HG03378 (cell line): ENCODE results near the gene MAPK11.

Experiments used
- ATAC-seq: cut with Tn5 transposase; IDR thresholded peaks from one replicate; pipeline ENCODE4 v1.9.1; 2021; ENCODE audit warnings: mild to moderate bottlenecking, moderate library complexity; ENCODE audit not compliant: unreplicated experiment

The MAPK11 gene

DNA sequence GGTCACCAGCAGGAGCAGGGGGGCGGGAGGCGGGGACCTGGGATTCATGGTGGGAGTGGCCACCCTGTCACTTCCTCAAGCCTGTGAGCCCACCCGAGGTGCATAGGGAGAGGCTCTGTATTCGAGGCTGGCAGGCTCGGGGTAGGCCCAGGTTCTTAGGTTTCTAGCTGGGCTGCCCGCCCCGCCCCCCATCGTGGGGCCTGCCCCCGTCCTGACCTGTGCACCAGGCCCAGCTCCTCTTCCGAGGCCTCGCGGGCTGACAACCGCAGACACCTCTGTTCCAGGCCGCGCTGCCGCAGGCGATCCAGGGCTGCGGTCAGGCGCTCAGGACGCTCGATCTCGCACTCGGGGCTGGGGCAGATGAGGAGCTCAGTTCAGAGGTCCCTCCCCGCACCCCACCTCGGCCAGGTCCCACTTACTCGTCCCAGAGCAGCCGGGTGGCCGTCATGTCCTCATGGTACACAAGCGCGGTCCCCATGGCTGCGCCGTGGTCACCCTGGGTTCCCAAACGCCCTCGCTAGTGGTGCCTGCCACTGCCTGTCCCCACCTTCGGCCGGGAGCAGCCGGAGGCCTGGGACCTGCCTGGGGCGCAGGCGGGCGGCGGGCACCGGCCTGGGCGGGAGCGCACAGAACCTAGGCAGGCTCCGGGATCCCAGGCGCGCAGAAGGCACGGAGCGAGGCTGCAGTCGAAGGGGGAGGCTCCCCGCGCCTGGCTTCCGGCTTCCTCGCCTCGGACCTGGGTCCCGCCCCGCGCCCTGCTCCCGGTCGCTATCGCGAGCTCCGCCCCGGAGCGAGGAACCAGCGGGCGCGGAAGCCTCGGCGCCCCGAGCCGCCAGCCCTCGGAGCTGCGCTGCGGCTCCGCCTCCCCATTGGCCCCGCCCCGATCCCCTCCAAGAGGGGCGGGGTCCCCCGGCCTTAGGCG, 19.4 kb downstream of the MAPK11 start, which contains the start of gene HDAC10:
TSS of gene HDAC10 (minus strand) at position 711 of the 922 bp plus-strand sequence. CDS start at position 478, 233 bp downstream.
- ATAC-seq = no peak

DNA sequence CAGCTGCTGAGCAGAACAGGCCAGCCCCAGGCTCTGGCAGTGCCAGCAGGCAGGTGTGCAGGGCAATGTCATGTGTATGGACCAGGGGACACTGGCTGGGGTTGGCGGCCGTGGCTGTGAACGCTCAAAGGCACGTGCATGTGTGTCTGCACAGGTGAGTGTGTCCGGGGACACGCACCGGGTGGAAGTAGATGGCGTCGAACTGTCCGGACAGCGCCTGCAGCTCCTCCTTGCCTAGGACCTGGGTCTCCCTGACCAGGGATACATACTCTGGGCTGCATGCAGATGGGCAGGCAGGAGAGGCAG, 20.0 kb downstream of the MAPK11 start:
- no peak for ATAC-seq

DNA sequence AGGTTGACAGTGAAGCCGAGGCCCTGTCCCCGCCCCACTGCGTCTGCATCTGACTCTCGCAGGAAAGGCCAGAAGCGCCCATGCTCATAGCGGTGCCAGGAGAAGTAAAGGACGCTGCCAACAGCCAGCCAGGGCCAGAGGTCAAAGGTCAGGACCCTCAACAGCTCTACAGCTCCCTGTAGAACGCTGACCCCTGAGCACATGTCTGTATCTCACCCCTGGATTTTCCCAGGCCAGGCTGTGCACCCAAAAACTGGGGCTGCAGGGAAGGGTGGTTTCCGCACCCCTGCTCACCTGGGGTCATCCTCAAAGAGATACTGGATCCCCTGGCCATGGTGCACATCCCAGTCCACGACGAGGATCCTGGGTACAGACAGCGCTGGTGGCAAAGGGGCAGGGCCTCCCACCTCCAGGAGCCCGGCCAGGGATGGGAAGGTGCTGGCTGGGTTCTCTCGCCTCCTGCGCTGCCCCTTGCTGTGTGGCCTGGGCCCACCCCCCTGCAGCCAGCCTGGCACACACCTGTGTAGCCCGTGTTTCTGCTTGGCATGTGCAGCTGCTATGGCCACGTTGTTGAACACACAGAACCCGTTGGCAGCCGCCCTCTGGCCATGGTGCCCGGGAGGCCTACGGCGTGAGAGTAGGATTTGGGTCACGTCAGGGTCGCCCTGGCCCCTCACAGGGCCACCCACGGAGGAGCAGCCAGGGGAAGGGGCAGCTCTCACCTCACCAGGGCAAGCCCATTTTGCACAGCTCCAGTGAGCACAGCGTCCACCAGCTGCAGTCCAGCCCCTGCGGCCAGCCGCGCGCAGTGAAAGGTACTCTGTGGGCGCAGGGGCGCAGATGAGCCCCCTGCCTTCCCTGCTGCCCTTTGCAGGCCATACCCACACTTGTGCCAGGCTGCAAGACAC, 20.6 kb downstream of the MAPK11 start:
- ATAC-seq = no peak

DNA sequence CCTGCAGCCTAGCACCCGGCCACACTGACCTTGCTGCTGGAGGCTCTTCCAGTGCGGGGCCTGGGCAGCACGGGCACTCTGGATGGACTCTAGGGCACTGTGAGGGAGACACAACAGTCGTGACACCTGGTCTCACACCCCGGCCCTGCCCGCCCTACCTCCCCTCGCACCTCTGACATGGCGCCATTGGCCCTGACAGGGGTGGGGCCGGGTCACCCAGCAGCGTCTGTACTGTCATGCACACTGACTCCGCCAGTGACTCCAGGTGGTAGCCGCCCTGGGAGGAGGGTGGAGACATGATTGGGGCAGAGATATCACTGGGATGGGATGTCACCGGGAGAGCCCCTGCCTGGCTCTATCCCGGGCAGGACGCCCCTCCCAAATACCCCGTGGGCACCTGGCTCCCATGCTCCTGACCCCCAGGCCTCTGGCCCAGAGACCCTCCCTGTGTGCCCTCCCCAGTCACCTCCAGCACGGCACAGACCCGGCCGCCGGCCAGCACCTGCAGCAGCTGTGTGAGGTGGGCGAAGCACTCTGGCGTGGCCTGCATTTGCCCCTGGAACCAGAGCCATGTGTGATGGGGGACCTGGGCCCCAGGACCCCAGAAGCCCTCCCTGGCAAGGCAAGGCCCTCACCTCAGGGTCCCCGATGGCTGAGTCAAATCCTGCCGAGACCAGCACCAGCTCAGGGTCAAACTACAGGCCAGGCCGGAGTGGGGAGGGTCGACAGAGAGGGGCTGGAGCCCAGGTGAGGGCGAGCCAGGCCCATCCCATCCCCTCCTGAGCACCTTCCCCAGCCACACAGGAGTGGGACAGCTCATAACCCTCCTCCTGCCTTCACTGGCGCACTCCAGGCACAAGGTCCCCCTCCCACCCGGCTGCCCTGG, 21.7 kb downstream of the MAPK11 start:
- no peak for ATAC-seq

DNA sequence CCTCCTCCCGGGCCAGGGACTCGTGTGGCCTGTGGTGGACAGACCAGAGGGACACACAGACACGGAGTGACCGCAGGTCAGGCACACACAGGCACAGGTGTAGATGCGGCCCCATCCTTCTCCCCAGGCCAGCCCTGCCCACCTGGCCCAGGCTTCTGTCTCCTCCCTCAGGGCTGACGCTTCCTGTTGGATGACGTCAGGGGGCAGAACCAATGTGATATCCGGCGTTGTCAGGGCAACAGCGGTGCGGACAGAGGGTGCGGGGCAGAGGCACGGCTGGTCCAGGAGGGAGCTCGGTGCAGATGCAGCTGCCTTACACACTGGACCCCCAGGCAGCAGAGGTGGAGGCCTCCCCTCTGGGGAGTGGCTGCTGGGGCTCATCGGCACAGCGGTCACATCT, 22.4 kb downstream of the MAPK11 start:
- ATAC-seq = no peak

DNA sequence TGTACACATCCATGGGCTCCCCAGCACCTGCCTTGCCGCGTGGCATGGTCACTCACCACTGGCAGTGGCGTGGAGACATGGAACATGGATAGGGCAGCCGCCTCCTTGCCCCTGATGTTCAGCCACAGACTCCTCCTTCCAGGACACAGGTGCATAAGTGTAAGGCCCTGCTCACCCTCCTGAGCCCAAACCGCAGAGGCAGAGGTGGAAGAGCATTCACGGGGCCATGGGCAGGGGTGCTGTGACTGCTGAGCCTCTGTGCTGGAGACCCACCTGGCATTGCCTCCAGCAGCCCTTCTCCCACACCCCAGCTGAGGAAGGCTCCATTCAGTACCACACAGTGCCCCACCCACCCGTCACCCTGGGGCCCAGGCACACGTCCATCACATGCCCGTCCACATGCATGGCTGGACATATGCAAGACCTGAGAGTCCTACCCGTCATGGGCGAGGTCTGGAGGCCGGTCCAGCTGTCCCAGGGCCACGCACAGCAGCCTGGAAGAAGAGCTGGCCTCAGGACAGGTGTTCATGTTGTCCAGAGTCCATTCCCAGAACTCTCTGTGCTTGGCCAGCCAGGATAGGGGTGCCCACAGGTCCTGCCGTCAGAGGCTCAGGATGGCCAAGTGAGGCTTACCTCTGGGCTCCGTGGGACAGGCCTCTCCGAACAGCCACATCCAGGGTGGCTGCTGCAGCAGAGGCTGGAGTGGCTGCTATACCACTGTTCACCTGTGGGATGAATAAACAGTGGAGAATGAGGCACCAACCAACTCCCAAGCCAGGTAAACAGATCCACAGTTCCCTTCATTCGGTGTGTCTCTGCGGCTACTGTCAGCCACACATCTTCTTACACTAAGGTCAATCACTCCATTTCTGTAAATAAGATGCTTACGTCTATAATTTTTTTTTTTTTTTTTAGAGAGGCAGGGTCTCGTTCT, 23.7 kb downstream of the MAPK11 start:
- no peak for ATAC-seq

DNA sequence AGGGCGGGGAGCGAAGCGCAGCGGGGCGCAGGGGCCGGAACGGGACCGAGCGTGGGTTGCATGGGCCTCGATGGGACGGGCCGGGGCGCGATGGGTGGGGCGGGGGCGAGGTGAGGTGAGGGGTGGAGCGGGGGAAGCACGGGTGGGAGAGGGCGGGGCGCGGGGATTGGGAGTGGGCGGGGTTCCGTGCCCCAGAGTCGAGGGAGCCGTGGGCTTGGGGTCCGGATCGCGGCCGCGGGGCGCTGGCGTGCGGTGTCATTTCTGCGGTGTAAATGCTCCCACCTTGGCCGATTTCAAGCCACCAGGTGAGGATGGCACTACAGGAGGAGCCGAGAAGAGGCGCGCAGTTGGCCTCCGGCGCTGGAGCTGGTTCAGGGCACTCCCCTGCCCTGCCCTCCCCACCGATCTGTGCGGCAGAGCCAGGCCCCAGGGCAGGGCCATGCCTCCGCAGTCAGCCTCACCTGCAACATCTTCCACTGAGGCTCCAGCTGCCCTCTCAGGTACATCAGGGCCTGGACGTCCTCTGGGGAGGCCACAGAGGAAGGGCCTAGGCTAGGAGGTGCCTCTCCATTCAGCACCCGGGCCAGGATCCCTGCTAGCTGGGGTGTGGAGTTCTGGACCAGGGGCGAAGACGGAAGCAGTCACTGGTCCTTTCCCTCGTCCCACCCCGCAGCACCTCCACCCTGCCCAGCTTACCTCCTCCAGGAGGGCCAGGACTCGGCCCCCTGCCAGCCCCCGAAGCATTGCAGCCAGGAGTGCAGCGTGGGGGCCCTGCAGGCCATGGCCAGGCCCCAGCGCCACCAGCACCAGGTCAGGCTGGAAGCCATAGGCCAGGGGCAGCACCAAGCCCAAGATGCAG, 24.7 kb downstream of the MAPK11 start:
- no peak for ATAC-seq

DNA sequence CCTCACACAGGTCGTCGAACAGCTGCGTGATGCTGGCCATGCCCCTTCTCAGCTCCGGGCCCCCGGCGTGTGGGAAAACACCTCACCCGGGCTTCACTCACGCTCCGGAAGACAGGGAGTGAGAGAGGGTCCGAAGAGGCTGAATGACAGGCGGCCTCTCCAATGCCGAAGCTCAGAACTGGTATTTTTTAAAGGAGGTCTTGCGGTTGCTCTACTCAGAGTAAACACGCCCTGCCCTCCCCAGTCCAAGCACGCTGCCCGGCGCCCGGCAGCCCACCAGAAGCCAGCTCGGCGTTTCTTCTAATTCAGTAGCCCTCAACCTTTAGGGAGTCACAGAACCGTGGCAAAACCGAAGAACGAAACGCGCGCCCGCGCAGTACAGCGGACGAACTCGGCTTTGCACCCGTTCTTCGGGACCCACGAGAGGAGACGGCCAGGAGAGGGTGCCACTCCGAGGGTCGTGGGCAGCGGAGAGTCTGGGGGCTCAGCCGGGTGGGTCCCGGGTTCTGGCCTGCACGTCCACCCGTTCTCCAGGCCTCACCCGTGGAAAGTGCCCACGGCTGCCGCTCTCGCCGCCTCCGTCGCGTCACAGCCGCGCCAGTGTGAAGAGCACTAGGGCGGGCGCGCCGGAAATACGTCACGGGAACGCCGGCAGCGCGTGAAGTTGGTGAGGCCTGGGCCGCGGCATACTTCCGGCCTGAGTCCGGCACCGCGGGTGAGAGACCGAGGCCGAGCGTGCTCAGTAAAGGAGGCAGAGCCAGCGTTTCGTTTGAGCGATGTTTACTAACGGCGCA, 25.6 kb downstream of the MAPK11 start, which contains the start of gene TUBGCP6:
TSS of gene TUBGCP6 (minus strand) at position 604 of the 794 bp plus-strand sequence. CDS start at position 40, 564 bp downstream.
- ATAC-seq = peak; percentile 54

DNA sequence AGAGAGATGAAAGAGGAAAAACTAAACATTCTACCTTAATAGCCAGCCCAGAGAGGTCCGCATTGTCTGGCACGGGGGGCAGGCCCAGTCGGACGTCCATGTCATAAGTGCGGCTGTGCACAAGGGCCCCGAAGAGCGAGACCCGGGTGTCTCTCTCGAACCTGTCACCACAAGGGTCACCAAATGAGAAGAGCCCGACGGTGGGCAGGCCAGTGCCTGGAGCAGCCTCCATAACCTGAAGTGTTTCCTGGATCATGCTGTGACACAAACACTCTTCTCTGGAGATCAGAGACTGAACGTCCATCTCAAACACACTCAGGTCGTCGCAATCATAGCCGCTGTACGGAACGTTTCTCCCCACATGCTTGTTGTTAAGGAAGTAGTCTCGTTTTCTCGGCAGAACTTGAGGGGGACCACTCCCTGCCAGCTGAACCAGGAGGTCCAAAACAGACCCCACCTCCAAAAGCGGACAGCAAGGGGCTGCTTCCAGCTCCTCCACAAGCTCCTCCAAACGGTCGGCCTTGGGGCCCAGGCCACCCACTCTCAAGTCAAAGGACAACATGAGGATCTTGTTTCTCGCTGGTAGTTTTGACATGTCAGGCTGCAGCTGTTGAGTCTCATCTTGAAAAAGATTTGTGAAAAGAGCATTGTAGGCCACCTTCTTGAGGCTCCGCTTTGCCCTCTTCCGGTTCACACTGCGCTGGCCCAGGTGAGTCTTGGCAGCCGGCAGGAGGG, 26.3 kb downstream of the MAPK11 start:
- ATAC-seq = no peak

DNA sequence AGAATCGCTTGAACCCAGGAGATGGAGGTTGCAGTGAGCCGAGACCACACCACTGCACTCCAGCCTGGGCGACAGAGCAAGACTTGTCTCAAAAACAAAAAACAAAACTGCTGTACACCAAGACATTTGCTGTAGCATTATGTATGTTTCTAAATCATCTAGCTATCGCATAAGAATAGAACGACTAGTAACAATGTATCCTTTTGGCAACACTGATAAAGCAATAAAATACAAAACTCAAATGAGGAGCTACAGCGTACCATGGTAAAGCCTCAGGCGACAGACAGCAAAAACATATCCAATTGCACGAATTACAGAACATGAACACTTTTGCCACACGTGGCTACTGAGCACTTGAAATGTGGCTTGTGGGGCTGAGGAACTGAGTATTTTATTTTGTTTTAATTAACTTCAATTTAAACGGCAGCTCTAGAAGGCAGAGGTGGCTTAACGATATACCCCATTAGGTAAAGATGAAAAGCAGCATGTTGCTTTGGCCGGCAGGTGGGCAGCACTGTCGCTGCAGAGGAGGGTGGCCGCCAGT, 27.7 kb downstream of the MAPK11 start:
- ATAC-seq = no peak

DNA sequence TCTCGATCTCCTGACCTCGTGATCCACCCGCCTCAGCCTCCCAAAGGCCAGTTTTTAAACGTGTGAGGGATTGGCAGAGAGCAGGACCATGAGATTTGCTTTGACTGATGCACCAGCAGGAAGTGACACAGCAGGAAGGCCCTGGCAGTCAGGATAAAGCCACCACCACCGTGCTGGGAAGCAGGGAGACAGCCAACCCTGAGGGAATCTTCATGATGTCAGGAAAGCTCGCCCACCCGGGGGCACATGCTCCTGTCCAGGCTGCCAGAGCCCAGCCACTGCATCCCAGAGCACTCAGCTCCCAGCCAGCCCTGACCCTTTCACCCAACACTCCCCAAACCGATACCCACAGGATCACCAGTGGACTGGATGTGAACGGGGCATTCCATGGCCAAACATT, 31.4 kb downstream of the MAPK11 start:
- no peak for ATAC-seq

DNA sequence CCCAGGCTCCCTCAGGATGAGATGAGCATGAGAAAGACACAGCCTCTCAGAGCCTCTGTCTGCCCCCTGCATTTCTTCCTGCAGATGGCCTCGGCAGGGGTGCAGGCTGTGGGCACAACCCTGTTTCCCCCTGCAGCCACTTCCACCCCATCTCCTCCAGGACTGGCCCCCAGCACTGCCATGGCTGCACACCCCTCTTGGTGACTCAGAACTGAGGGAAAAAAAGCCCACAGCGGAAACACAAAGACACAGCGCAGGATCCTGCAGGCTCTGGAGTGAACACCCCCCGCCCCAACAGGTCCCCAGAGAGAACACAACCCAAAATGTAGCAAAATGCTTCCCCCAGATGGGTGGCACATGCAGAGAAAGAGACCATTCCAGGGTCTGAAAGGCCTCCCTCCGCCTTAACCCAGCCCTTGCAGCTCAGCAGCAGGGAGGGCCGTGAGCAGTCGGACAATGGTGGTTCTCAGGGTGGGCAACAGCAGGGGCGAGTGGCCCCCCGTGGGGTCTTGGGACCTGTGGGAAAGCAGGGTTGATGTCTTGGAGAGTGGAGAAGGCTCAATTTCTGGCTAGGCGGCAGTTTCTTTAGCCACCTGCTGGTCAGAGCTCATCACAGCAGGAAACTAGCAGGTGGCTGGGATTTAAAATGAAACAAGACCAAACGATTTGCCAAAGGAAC, 33.3 kb downstream of the MAPK11 start:
- no peak for ATAC-seq

DNA sequence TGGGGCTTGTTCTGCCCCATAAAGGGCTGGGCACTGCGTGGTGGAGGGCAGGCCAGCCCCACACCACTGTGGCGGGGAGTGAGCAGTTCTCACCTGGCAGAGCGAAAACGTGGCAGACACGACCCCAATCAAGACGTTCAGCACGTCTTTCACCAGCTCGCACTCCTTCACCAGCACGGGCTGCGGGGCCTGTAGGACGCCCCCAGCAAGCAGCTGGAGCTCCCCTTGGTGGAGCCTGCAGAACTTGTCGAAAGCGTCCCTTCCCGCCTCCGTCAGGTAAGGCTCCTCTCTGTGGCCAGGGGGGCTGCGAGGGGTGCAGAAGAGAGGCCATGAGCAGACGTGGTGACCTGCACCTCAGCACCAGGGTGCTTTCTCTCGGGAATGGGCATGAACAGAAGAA, 37.0 kb downstream of the MAPK11 start:
- ATAC-seq = no peak

DNA sequence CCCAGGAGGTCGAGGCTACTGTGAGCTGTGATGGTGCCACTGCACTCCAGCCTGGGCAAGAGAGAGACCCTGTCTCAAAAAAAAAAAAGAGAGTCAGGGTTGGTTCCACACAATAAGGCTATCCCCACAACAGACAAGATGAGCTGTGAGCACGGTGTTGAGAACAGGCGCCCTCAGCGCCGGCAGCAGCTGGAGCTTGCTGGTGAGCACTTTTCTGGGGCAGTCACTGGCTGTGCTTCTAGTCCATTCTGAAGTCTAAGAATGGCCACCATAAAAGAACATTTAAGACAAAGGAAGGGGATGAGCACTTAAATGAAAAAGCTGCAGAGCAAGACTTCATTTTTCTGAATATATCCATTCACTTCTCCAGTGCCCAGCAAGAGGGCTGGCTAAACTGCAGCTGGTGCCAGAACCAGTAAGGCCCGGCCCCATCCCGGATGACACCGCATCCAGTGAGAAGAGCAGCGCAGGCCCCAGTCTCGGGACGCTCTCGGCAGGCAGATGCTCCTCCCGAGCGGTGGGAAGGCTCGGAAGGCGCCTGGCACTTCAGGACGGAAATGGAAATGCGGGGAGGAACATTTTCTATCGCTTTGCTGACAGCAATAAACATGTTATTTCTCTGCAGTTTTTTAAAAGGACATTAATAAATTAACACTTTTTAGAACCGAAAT, 37.6 kb downstream of the MAPK11 start:
- ATAC-seq = no peak

DNA sequence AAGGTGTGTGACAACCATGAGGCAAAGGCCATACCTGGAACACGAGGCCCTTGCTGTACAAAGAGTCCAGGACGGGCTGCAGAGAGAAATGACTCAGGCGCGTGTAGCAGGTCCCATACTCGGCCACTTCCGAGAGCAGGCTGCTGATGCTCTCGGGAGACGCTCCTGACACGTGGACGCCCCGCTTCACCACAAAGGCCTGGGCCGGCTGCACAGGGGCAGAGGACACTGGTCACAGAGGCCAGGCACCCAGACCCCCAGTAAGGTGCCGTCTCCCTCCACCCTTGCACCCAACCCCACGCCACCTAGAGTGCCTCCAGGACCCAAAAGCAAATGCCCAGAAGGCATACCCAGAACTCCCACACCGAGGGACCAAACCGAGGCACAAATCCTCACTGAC, 40.8 kb downstream of the MAPK11 start:
- ATAC-seq = no peak

DNA sequence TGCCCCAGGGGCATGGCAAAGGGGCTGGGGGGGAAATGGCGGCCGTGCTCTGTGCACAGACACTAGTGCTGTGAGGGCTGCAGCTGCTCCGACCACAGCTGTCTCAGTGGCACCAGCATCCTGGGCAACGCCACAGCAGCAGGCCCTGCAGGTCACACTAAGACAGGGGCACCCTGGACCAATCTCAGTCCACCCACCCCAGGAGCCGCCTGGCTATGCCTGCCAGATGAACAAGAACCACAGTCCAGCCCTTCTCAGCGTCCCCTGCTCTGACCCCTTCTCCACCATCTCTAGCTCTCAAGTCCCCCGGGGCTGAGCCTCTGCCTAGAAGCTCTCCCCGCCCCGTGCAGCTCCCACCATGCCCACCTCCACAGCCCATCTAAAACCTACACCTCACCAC, 41.8 kb downstream of the MAPK11 start:
- no peak for ATAC-seq
